ENCODE measurements around the gene SORD.
A peak's percentile ranks its signal among the peaks of the same experiment; 100 is the strongest.

Gene SORD

GRCh38 chr15:45115312-45115820, 92.4 kb downstream of the SORD start:
- no peaks in the 10 kb centered on the region for H3K9me3 Mint-ChIP-seq
- H3K27me3 Mint-ChIP-seq (ENCODE audit: low read depth, poor library complexity): peaks cover 92% of the 10 kb centered on the region
- H3K36me3 Mint-ChIP-seq (ENCODE audit: low read depth): no peaks in the 10 kb centered on the region
- no peak overlapping the region for H3K4me3 Mint-ChIP-seq
- TF ChIP-seq CTCF (IDR thresholded peaks at IDR 0.05): no peak
- no peak for DNase-seq
- no peak overlapping the region for H3K27ac Mint-ChIP-seq
- peaks cover 31% of the 10 kb centered on the region for H3K4me1 Mint-ChIP-seq

GRCh38 chr15:45116006-45116481, 93.0 kb downstream of the SORD start:
- no peaks in the 10 kb centered on the region for H3K36me3 Mint-ChIP-seq (ENCODE audit: low read depth)
- no peak for TF ChIP-seq CTCF (IDR thresholded peaks at IDR 0.05)
- peaks cover 31% of the 10 kb centered on the region for H3K4me1 Mint-ChIP-seq
- H3K27ac Mint-ChIP-seq: no peak overlapping the region
- H3K27me3 Mint-ChIP-seq (ENCODE audit: low read depth, poor library complexity): peaks cover 95% of the 10 kb centered on the region
- no peaks in the 10 kb centered on the region for H3K9me3 Mint-ChIP-seq
- DNase-seq: no peak
- H3K4me3 Mint-ChIP-seq: no peak overlapping the region

DNA sequence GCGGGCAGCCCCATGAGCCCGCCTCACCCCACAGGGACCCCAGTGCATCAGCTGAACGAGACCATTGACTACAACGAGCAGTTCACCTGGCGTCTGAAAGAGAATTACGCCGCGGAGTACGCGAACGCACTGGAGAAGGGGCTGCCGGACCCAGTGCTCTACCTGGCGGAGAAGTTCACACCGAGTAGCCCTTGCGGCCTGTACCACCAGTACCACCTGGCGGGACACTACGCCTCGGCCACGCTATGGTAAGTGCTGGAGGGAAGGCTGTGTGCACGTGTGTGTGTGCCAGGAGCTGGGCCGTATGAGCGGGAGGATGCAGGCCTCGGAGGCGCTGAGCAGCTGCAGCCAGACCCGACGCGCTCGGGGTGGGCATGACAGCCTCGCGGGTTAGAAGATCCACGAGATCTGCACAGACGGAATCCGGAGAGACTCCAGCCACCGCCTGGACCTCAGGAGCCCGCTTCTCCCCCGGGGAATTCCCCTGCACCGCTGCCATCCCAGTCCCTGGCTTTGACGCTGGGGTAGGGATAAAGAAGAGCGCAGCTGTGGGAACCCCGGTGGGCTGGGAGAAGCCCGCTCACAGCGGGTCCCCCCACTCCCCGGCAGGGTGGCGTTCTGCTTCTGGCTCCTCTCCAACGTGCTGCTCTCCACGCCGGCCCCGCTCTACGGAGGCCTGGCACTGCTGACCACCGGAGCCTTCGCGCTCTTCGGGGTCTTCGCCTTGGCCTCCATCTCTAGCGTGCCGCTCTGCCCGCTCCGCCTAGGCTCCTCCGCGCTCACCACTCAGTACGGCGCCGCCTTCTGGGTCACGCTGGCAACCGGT, 93.7 kb downstream of the SORD start:
- no peak for DNase-seq
- Mint-ChIP-seq H3K36me3 (ENCODE audit: low read depth) (no peaks in the 10 kb centered on the region), H3K27me3 (ENCODE audit: low read depth, poor library complexity) (peaks cover 95% of the 10 kb centered on the region), H3K9me3 (no peaks in the 10 kb centered on the region), H3K4me1 (peaks cover 31% of the 10 kb centered on the region), H3K27ac (no peak overlapping the region), H3K4me3 (no peak overlapping the region)
- no peak for TF ChIP-seq CTCF (IDR thresholded peaks at IDR 0.05)

DNA sequence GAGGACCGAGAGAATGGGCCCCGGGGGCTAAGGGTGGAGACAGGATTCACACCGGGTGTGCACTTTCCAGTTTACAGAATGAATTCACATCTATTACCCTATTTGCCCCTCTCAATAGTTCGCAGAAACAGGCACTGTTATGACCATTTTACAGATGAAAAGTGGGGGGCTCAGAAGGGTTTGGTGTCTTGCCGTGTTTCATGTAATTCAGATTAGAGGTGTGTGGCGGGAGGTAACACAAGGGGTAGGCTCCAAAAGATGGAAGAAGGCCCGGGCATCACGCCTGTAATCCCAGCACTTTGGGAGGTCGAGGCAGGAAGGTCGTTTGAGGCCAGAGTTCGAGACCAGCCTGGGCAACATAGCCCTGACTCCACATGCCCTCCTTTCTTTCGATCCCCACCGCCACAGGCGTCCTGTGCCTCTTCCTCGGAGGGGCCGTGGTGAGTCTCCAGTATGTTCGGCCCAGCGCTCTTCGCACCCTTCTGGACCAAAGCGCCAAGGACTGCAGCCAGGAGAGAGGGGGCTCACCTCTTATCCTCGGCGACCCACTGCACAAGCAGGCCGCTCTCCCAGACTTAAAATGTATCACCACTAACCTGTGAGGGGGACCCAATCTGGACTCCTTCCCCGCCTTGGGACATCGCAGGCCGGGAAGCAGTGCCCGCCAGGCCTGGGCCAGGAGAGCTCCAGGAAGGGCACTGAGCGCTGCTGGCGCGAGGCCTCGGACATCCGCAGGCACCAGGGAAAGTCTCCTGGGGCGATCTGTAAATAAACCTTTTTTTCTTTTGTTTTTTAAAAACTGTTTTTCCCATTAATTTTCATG, 94.5 kb downstream of the SORD start:
- H3K4me3 Mint-ChIP-seq: peak overlapping the region; percentile 72

DNA sequence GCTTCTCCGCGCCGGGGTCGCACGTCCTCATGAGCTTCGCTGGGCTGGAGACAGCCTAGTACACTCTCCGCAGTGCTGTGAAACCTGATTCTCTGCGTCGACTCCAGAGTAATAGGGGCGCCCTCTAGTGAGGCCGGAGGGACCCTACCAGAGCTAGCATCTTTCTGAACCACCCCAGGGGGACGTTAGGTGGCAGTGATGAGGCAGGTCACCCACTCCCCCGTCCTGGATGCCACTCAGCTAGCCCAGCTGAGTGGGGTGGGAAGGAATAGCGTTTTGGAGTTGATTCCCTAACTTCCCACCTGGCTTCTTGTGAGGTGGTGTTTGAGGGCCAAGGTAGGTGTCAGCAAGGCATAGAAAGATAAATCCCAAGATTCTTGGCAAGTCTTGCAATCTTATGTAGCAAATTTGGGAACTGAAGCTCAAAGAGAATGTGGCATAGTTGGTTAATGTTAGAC, 95.2 kb downstream of the SORD start:
- Mint-ChIP-seq H3K4me1 (peaks cover 28% of the 10 kb centered on the region), H3K27ac (no peak overlapping the region), H3K36me3 (ENCODE audit: low read depth) (no peaks in the 10 kb centered on the region), H3K9me3 (no peaks in the 10 kb centered on the region), H3K27me3 (ENCODE audit: low read depth, poor library complexity) (peaks cover 95% of the 10 kb centered on the region), H3K4me3 (peak overlapping the region; percentile 72)
- TF ChIP-seq CTCF (IDR thresholded peaks at IDR 0.05): peak; percentile 99
- DNase-seq: peak; percentile 91

More for the DNA sequence above, 94.5 kb downstream of the SORD start:
- DNase-seq: no peak
- Mint-ChIP-seq H3K9me3 (no peaks in the 10 kb centered on the region), H3K27ac (no peak overlapping the region), H3K36me3 (ENCODE audit: low read depth) (no peaks in the 10 kb centered on the region), H3K4me1 (peaks cover 31% of the 10 kb centered on the region), H3K27me3 (ENCODE audit: low read depth, poor library complexity) (peaks cover 95% of the 10 kb centered on the region)
- no peak for TF ChIP-seq CTCF (IDR thresholded peaks at IDR 0.05)

All from nephron progenitor cell (in vitro differentiated cells).